ENCODE data around the gene CEP104.

Gene CEP104

GRCh38 chr1:3779912-3780416 is 77.0 kb downstream of the CEP104 start:
- DNase-seq (ENCODE audit: extremely low read depth, low read depth), result no peak
- TF ChIP-seq CTCF (IDR thresholded peaks at IDR 0.05; ENCODE audit: low read depth, low read length, missing control alignments), result no peak
- no peak overlapping the region for H3K4me3 ChIP-seq (replicated peaks; ENCODE audit: low read depth, low read length)

- no peak overlapping the region for H3K4me3 ChIP-seq (replicated peaks; ENCODE audit: low read depth, low read length)
- DNase-seq (ENCODE audit: extremely low read depth, low read depth), result no peak
- no peak for TF ChIP-seq CTCF (IDR thresholded peaks at IDR 0.05; ENCODE audit: low read depth, low read length, missing control alignments)
These were observed 77.6 kb downstream of the CEP104 start for GRCh38 chr1:3779265-3779911.

GRCh38 chr1:3778590-3779264 is 78.3 kb downstream of the CEP104 start:
- no peak for TF ChIP-seq CTCF (IDR thresholded peaks at IDR 0.05; ENCODE audit: low read depth, low read length, missing control alignments)
- no peak for DNase-seq (ENCODE audit: extremely low read depth, low read depth)
- H3K4me3 ChIP-seq (replicated peaks; ENCODE audit: low read depth, low read length), result no peak overlapping the region

- no peak for DNase-seq (ENCODE audit: extremely low read depth, low read depth)
- TF ChIP-seq CTCF (IDR thresholded peaks at IDR 0.05; ENCODE audit: low read depth, low read length, missing control alignments), result no peak
These were observed 79.1 kb downstream of the CEP104 start for GRCh38 chr1:3777647-3778589.

GRCh38 chr1:3777078-3777547 is 79.9 kb downstream of the CEP104 start:
- no peak for TF ChIP-seq CTCF (IDR thresholded peaks at IDR 0.05; ENCODE audit: low read depth, low read length, missing control alignments)
- H3K4me3 ChIP-seq (replicated peaks; ENCODE audit: low read depth, low read length), result no peak overlapping the region
- no peak for DNase-seq (ENCODE audit: extremely low read depth, low read depth)

More at GRCh38 chr1:3777647-3778589, 79.1 kb downstream of the CEP104 start:
- no peak overlapping the region for H3K4me3 ChIP-seq (replicated peaks; ENCODE audit: low read depth, low read length)

- H3K4me3 ChIP-seq (replicated peaks; ENCODE audit: low read depth, low read length), result no peak overlapping the region
- no peak for TF ChIP-seq CTCF (IDR thresholded peaks at IDR 0.05; ENCODE audit: low read depth, low read length, missing control alignments)
- no peak for DNase-seq (ENCODE audit: extremely low read depth, low read depth)
These were observed 80.6 kb downstream of the CEP104 start for GRCh38 chr1:3776231-3776961.
